ENCODE results near the gene AGAP1.

The AGAP1 gene

GRCh38 chr2:235834781-235835180 is 340.9 kb downstream of the AGAP1 start:
- DNase-seq, result no peak

- DNase-seq, result no peak
Measured at GRCh38 chr2:235835810-235836209, 342.0 kb downstream of the AGAP1 start.

DNA sequence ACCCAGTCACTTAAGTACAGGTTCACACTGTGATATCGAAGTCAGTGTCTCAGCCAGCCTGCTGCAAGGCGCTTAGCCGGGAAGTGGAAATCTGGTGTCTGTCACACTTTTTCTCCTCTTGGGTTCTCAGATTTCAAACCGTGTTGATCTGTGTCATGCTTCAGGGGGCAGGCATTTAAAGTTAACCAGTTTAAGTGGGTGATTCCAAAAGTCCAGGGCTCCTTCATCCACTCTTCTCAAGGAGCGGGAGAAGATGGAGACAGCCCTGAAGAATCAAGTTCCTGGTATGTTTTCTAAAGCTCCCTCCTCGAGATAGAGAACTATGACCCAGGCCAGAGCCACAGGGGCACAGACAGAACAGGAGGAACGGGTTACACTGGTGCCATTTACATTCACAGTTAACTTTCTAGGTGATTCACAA is 342.7 kb downstream of the AGAP1 start:
- no peak for DNase-seq

DNA sequence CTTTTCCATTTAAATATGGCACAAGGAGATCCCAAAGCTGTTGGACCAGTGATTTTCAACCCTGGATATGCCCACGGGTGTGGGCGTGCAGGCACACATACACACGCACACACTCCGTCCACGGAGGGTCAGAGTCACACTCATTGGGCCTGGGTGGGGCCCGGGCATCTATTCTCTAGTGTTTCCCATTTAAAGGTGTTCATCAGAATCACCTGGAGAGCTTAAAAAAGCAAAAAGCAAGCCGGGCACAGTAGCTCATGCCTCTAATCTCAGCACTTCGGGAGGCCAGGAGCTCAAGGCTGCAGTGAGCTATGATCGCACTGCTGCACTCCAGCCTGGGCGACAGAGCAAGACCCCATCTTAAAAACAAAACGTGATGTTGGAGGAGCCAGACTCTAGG is 345.4 kb downstream of the AGAP1 start:
- no peak for DNase-seq

- no peak for DNase-seq
Measured at GRCh38 chr2:235839974-235840373, 346.1 kb downstream of the AGAP1 start.

DNA sequence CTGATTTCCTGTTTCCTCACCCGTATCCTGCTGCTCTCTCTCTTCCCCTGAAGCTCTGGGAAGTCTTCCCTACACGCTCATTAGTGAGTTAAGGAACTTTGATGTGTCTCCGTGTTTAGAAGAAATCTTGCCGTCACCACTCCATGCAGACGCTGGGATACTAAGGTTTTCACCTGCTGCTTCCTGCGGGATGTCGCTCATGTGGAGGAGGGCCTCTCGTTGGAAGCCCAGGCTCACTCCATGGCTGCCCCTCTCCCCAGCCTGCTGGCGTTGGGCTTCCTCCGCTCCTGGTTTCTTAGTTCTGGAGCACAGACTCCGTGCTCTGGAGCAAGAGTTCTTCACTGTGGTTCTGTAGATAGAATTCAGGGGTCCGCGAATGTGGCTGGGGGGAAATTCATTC is 348.0 kb downstream of the AGAP1 start:
- no peak for DNase-seq

- no peak for DNase-seq
Measured at GRCh38 chr2:235842941-235843340, 349.1 kb downstream of the AGAP1 start.

- no peak for DNase-seq
Measured at GRCh38 chr2:235843591-235844395, 349.9 kb downstream of the AGAP1 start.

GRCh38 chr2:235844561-235844960 is 350.7 kb downstream of the AGAP1 start:
- no peak for DNase-seq

- no peak for DNase-seq
Measured at GRCh38 chr2:235845245-235845644, 351.4 kb downstream of the AGAP1 start.

- no peak for DNase-seq
Measured at GRCh38 chr2:235847576-235847975, 353.7 kb downstream of the AGAP1 start.

DNA sequence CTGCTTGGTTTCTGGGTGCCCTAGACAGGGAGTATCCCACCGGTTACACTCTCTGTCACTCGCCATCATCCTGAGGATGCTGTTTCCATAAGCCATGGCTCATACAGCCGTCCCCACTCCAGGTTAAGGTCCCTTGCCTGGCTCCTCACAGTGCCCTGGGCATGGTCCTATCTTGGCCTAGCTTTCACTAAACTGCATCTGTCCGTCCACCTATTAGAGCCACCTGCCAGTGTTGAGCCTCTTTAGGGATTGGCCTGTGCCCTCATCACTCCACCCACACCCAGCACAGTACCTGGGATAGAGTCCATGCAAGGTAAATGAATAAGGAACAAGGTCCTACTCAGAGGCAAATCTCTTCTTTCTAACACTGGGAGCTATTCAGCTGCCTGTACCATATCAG is 354.2 kb downstream of the AGAP1 start:
- no peak for DNase-seq

- DNase-seq, result no peak
Measured at GRCh38 chr2:235848946-235849345, 355.1 kb downstream of the AGAP1 start.

DNA sequence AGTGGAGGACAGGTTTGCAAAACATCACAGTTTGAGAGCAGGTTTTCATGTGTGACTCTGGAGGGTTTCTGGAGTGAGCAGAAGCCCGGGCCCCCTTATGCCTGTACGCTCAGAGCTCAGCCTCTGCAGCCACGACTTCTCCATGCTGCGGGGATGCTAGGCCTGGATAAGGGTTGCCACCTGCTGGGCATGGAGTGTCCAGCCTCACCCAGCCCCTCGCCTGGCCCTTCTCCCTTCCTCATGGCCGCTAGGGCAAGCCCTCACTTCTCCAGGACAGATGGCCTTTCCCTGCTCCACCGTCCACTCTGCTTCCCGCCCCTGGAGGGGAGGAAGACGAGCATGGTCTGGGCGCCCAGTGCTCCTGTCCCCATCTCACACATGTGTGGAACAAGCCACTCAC is 355.6 kb downstream of the AGAP1 start:
- DNase-seq, result no peak

- no peak for DNase-seq
Measured at GRCh38 chr2:235850289-235850688, 356.4 kb downstream of the AGAP1 start.

- DNase-seq, result no peak
Measured at GRCh38 chr2:235850771-235851551, 357.1 kb downstream of the AGAP1 start.

DNA sequence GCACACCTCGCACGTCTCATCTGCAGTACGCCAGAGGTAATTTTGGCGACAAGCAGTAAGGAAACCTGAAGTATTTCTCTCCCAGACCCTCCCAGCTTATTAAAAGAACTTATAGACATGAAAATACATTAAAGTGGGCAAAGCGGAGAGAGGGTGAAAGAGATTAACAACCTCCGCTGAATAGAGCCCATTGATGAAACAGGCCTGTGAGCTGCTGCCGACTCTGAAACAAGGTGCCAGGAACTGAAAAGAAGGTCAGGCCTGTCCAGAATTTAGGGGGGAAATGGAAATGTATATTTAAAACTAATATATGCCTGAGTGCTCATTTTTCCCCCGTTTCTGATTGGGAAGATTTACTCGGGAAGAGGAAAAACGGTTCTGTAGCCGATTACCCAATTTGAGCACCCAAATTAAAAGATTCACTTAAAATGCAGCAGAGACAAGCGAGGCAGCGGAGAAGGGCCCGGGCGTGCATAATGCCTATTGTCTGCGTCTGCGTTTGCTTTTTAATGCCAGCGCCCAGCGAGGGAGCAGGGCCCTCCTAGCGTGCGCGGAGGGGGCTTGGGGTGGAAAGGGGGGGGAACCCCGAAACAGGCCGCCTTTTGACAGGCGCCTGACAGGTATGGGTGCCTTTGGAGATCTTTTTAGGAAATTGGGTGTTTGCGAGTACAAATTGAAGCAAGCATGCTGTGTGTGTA is 358.1 kb downstream of the AGAP1 start:
- DNase-seq, result no peak

- DNase-seq, result no peak
Measured at GRCh38 chr2:235852526-235852920, 358.7 kb downstream of the AGAP1 start.

DNA sequence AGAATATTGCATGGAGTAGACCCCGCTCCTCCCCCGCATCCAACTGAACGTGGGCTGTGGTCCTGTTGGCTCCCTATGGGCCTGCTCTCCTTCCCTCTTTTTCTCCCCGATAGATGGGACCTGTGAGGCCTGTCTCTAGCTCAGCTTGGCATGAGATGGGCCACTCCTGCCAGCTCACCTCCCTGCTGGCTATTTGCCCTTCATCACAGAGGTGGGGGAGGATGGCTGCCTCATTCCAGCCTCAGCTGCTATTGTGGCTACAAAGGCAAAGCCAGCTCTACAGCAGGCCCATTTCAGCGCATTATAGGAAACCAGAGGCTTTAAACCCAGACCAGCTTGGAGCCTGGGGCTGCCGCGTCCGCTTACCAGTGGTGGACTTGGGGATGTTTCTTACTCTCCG is 360.4 kb downstream of the AGAP1 start:
- DNase-seq, result no peak

DNA sequence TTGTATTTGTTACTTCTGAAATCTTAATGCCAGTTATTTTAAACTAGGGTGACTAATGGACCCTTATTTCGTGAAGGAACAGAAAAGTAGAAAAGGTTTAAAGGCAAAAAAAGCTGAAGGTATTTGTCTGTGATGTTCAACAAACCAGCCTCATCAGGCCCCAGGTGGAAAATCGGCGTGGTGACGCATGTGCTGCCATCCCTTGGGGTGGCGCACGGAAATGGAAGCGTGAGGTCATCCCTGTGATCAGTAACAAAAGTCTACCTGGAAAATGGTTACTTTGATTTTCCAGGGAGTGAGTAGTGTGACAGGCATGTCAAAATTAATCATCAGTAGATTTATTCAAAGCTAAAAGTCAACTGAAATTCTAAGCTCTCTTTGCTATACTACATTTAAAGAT is 361.2 kb downstream of the AGAP1 start:
- no peak for DNase-seq

DNA sequence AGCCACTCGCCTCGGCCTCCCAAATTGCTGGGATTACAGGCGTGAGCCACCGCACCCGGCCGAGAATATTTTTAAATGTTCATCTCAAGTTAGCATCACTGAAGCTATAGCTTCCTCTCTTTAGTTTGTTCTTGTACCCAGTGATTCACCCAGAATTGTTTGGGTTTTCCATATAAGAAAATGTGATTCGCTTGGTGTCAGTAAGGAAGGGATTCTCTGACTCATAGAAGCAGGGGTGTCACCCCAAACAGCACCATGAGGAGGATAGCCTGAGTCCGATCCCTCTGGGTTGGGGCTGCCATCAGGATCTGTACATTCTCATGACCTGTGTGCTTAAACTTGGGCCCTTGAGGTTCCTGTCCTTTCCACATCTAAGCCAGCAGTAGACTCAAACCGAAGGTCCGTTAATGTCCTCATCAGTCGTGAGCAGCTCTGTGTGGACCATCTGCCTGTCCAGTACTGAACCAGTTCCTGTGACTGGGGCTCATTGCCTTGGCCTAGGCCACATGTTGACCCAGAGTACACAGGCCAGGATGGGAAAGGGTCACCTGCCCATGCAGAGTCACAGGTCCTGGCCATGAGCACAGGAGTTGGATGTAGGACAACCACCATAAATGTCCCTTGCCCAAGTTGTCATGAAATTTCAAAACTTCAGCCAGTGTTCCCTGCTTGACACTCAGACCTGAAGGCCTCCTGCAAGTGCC is 362.5 kb downstream of the AGAP1 start:
- no peak for DNase-seq

DNA sequence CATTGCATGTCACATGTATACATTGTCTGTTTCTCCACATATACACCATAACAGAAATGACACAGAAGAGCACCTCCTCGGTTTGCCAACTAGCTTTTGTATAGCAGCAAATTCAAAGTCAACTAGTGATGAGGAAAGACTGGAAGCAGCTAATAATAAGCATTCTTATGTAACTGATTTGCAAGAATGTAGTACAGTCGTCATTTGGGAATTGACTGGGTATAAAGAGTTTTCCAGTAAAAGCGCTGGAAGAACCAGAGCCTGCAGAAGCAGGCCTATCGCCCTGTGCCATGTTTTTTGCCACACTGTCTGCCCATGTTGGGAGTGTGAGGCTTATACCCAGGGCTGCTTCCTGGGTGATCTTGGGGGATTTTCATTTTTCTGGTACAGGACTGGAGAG is 363.8 kb downstream of the AGAP1 start:
- DNase-seq, result no peak

DNA sequence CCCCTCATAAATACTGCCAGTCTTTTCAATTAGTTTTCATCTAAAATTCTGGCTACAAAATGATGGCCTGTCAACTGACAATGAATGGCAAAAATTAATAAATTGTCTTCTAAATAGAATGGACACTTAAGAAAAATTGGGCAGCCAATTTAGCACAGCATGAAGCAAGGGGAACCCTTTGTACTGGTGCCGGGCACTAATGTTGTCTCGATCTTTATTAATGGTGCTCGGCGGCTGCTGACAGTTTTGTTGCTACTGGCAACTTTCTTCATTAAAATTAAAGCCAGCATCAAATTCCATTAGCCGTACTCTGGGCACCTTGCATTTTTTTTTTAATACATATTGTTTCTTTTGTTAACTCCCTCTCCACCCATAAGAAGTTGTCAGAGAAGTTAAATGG is 365.0 kb downstream of the AGAP1 start:
- peak; percentile 92 for DNase-seq

Measured in NCI-H2227 treated with DMSO at 0.1 percent for 48 hours (cell line).